ENCODE measurements around the gene FHOD3. TPM values are rescaled to one million over a fixed set of nuclear protein-coding genes. Genes with fewer than 3 reads are reported as not detected.

The FHOD3 gene
- total RNA-seq, 1 donor from 2014 or later = 5.6 TPM

DNA sequence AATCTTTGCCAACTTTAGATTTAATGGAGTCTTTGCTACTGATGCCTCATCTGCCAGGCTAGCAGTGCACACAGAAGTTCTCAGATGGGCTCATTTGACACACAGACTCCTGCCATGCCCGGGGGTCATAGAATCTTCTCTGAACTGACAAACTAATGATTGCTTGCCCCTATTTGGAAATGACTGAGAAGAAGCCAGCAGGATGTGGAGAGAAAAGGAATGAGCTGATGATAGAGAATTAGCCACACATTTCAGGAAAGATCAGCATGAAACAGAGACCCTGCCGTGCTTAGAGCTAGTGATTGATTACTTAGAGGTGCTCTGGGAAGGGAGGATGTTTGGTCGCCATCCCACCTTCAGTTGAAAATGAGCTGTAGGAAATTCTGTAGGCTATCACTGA lies 352.8 kb downstream of the FHOD3 start:
- TF ChIP-seq, protein P1, sequence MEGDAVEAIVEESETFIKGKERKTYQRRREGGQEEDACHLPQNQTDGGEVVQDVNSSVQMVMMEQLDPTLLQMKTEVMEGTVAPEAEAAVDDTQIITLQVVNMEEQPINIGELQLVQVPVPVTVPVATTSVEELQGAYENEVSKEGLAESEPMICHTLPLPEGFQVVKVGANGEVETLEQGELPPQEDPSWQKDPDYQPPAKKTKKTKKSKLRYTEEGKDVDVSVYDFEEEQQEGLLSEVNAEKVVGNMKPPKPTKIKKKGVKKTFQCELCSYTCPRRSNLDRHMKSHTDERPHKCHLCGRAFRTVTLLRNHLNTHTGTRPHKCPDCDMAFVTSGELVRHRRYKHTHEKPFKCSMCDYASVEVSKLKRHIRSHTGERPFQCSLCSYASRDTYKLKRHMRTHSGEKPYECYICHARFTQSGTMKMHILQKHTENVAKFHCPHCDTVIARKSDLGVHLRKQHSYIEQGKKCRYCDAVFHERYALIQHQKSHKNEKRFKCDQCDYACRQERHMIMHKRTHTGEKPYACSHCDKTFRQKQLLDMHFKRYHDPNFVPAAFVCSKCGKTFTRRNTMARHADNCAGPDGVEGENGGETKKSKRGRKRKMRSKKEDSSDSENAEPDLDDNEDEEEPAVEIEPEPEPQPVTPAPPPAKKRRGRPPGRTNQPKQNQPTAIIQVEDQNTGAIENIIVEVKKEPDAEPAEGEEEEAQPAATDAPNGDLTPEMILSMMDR (IDR thresholded peaks at IDR 0.05) = no peak
- no peak for TF ChIP-seq POLR2AphosphoS5 (IDR thresholded peaks at IDR 0.05; ENCODE audit: insufficient read depth in 1 of 2, low read depth in 1 of 2)
- TF ChIP-seq POLR2A (IDR thresholded peaks at IDR 0.05) = no peak
- Histone ChIP-seq H3K27me3 (no peaks in the 10 kb centered on the region), H3K4me3 (no peak overlapping the region), H3K4me1 (no peaks in the 10 kb centered on the region), H3K27ac (no peak overlapping the region), H3K36me3 (no peaks in the 10 kb centered on the region), H3K9me3 (no peaks in the 10 kb centered on the region)
- intact Hi-C loops (cut with DNase I) = no loop called here
- DNase-seq (ENCODE audit: extremely low spot score in 2 of 2) = no peak

DNA sequence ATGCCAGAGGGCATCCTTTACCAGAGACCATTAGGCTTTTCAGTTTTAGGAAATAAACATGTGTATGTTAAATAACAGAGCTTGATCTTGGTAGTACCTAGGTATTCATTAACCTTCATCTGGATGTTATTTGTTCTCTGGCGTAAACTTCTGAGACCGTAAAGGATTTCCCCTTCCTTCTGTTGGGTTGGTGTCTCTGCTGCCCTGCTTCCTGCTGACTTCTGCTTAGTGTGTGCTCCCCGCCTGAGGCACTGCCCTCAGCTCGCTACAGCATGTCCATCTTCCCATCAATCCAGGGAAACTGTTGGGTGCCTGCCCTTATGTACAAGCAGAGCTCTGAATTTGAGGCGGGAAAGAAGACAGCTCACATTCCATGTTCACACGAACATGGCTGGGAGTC lies 353.4 kb downstream of the FHOD3 start:
- DNase-seq (ENCODE audit: extremely low spot score in 2 of 2) = no peak
- Histone ChIP-seq H3K27ac (no peak overlapping the region), H3K36me3 (no peaks in the 10 kb centered on the region), H3K4me3 (no peak overlapping the region), H3K27me3 (no peaks in the 10 kb centered on the region), H3K9me3 (no peaks in the 10 kb centered on the region), H3K4me1 (no peaks in the 10 kb centered on the region)
- TF ChIP-seq POLR2A (IDR thresholded peaks at IDR 0.05) (no peak), POLR2AphosphoS5 (IDR thresholded peaks at IDR 0.05; ENCODE audit: insufficient read depth in 1 of 2, low read depth in 1 of 2) (no peak)
- TF ChIP-seq, protein P1 (IDR thresholded peaks at IDR 0.05) = no peak
- intact Hi-C loops (cut with DNase I) = no loop called here

- Histone ChIP-seq H3K27ac (no peak overlapping the region), H3K9me3 (no peaks in the 10 kb centered on the region), H3K4me1 (no peaks in the 10 kb centered on the region), H3K36me3 (no peaks in the 10 kb centered on the region), H3K27me3 (no peaks in the 10 kb centered on the region), H3K4me3 (no peak overlapping the region)
- no peak for DNase-seq (ENCODE audit: extremely low spot score in 2 of 2)
- intact Hi-C loops (cut with DNase I) = no loop called here
- TF ChIP-seq POLR2A (IDR thresholded peaks at IDR 0.05) (no peak), POLR2AphosphoS5 (IDR thresholded peaks at IDR 0.05; ENCODE audit: insufficient read depth in 1 of 2, low read depth in 1 of 2) (no peak)
- TF ChIP-seq, protein P1 (IDR thresholded peaks at IDR 0.05) = no peak
Observed at GRCh38 chr18:36652503-36652902, 355.0 kb downstream of the FHOD3 start.

- Histone ChIP-seq H3K4me1 (no peaks in the 10 kb centered on the region), H3K9me3 (no peaks in the 10 kb centered on the region), H3K4me3 (no peak overlapping the region), H3K36me3 (no peaks in the 10 kb centered on the region), H3K27me3 (no peaks in the 10 kb centered on the region), H3K27ac (no peak overlapping the region)
- DNase-seq (ENCODE audit: extremely low spot score in 2 of 2) = no peak
- intact Hi-C loops (cut with DNase I) = no loop called here
- no peak for TF ChIP-seq POLR2AphosphoS5 (IDR thresholded peaks at IDR 0.05; ENCODE audit: insufficient read depth in 1 of 2, low read depth in 1 of 2)
- TF ChIP-seq POLR2A (IDR thresholded peaks at IDR 0.05) = no peak
- TF ChIP-seq, protein P1 (IDR thresholded peaks at IDR 0.05) = no peak
Observed at GRCh38 chr18:36653141-36653869, 355.8 kb downstream of the FHOD3 start.

DNA sequence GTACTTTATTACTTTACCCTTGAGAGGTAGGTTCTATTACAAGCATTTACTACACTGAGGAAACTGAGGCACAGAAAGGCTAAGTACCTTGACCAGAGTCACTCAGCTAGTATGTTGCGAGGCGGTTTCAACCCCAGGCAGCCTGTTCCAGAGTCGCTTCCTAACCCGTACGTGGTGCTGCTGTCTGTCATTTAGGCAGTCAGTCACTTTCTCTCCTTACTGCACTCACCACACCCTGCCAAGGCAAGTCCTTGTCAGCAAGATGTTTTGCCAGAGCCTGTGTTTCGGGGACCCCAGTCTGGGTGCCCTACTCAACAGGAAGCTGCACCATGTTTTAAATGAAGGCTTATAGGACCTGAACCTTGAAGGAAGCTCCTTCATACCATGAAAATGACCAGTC lies 356.4 kb downstream of the FHOD3 start:
- Histone ChIP-seq H3K27me3 (no peaks in the 10 kb centered on the region), H3K4me1 (no peaks in the 10 kb centered on the region), H3K27ac (no peak overlapping the region), H3K9me3 (no peaks in the 10 kb centered on the region), H3K36me3 (no peaks in the 10 kb centered on the region), H3K4me3 (no peak overlapping the region)
- intact Hi-C loops (cut with DNase I) = no loop called here
- TF ChIP-seq, protein P1 (IDR thresholded peaks at IDR 0.05) = no peak
- TF ChIP-seq POLR2AphosphoS5 (IDR thresholded peaks at IDR 0.05; ENCODE audit: insufficient read depth in 1 of 2, low read depth in 1 of 2) (no peak), POLR2A (IDR thresholded peaks at IDR 0.05) (no peak)
- DNase-seq (ENCODE audit: extremely low spot score in 2 of 2) = no peak
